ENCODE data around the gene GPT2.

The GPT2 gene

DNA sequence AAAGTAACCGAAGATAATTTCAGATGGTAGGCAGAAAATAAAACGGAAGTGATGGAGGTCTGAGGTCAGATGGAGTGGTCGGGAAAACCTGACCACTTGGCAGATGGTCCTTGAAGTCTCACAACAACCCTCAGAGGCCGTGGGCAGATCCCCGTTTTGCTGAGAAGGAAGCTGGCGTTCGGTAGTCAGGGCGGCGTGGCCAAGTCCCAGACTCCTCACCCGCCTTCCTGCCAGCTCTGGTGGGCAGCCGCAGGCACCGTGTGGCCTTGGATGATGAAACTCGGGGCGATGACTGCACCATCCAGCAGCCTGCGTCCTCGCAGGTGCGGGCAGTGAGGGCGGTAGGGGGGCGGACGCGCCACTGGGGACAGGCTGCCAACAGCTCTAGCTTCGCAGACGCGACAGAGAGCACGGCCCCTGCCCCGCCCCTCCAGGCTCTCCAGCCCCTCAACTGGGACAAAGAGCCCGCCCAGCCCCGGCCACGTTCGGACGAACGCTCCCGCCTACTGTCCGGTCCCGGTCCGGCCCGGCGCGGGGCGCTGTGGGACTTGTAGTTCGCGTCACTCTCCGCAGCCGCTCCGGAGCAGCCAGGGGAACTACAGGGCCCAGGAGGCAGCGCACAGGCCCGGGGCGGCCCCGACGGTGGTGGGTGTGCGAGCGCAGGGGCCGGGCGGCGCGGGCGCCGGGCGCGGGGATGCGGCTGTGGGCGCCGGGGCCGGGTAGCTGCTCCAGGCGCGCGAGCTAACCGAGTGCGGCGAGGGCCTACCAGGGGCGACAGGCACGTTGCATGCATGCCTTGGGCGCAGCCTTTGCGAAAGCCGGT, at the start of gene GPT2:
Gene GPT2, plus strand, starts transcription at position 673 of the 823 bp plus-strand sequence. CDS start 354 bp downstream, outside the sequence.
- peak; percentile 25 for DNase-seq (ENCODE audit: low spot score)

GRCh38 chr16:46836534-46837530, 47.3 kb upstream of the GPT2 start:
- DNase-seq (ENCODE audit: low spot score) = no peak

DNA sequence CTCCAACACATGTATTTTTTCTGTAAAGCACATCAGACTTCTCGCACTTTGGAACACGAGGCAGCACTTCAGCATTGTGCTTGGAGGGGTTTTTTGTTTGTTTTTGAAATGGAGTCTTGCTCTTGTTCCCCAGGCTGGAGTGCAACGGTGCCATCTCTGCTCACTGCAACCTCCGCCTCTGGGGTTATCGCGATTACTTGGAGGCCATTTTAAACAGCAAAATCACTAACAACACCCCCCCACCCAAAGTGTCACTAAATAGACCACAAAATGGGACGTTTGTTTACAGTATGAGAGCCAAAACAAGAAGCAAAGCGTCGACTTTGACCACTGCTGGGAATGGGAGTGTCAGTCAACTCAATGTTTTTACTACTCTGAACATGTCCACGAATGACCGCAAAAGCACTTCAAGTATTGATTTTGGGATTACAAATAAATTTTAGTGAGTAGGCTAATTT, 44.1 kb upstream of the GPT2 start:
- no peak for DNase-seq (ENCODE audit: low spot score)

DNA sequence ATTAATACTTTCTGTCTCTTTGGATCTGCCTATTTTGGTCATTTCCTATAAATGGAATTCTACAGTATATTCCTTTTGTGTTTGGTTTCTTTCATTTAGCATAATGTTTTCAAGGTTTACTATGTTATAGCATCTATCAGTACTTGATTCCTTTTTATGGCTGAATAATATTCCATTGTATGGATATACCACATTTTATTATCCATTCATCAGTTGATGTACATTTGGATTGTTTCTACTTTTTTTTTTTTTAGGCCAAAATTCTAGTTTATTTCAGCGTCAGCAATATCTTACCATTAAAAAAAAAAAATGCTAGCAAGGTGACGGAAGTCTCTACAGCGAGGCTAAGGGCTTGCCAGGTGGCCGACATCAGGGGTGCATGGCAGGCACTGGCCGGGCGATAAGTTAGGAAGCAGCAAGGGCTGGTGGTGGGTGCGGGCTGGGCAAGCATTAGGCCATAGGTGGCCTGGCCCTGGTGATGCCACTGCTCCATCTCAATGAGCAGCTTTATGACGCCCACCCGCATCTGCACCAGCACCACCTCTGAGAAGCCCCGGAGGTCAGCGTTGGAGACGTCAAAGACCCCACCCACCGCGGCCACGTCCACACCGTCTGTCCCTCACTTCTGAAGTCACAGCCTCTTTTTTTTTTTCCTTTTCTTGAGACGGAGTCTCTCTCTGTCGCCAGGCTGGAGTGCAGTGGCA, 41.8 kb upstream of the GPT2 start:
- no peak for DNase-seq (ENCODE audit: low spot score)

DNA sequence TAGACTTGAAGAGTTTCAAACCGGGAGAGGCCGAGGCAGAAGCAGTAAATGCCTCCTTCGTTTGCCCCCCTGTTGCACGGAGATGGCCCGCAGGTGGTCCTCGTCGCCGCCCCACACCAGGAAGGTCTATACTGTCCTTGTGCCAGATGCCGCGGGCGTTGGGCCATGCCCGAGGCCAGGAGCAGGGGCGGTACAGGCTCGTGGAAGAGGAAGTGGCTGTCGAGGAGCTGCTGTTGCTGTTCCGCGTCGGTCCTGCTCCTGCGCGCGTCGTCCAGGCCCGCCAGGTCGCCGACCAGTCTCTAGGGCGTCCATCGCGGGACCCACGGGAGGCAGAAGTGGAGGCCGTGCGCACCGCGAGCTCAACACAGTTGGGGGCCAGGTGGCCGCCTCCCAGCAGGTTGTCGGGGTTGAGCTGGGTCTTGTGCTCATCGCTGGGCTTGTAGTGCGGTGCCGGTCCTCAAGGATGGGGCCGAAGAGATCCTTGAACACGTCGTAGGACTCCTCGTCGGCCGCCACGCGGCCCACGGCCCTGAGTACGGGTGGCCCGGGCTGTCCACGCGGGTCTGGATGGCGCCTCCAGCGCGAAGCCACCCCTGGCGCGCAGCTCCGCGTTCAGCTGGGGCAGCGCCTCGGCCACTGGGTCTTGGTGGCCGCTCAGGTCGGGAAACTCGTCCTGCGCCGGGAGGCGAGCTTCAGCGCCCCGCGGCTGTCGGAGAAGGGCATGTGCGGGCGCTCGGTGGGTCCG, 40.1 kb upstream of the GPT2 start:
- no peak for DNase-seq (ENCODE audit: low spot score)

DNA sequence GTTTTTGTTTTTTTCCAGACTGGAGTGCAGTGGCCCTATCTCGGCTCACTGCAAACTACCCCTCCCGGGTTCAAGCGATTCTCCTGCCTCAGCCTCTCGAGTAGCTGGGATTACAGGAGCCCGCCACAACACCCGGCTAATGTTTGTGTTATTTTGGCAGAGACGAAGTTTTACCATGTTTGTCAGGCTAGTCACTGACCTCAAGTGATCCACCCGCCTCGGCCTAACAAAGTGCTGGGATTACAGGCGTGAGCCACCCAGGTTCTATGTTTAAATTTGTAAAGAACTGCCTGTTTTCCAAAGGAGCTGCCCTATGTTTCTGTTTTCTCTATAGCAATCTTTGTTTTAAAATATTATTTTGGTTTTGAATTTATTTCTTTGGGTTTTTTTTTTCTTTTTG, 39.4 kb upstream of the GPT2 start:
- DNase-seq (ENCODE audit: low spot score) = no peak

DNA sequence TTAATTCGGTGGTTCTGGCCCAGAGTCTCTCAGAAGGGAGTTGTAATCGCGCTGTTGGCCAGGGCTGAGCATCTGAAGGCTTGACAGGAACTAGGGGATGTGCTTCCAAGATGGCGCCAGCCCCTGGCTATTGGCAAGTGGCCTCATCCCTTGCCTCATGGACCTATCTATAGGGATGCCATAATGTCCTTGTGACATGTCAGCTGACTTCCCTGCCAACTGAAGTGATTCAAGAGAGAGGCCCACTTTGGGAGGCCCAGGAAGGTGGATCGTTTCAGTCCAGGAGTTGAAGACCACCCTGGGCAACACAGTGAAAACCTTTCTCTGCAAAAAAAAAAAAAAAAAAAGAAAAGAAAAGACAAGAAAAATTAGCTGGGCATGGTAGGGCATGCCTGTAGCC, 38.2 kb upstream of the GPT2 start:
- DNase-seq (ENCODE audit: low spot score) = no peak

- no peak for DNase-seq (ENCODE audit: low spot score)
Measured at GRCh38 chr16:46848768-46849764, 35.1 kb upstream of the GPT2 start.

DNA sequence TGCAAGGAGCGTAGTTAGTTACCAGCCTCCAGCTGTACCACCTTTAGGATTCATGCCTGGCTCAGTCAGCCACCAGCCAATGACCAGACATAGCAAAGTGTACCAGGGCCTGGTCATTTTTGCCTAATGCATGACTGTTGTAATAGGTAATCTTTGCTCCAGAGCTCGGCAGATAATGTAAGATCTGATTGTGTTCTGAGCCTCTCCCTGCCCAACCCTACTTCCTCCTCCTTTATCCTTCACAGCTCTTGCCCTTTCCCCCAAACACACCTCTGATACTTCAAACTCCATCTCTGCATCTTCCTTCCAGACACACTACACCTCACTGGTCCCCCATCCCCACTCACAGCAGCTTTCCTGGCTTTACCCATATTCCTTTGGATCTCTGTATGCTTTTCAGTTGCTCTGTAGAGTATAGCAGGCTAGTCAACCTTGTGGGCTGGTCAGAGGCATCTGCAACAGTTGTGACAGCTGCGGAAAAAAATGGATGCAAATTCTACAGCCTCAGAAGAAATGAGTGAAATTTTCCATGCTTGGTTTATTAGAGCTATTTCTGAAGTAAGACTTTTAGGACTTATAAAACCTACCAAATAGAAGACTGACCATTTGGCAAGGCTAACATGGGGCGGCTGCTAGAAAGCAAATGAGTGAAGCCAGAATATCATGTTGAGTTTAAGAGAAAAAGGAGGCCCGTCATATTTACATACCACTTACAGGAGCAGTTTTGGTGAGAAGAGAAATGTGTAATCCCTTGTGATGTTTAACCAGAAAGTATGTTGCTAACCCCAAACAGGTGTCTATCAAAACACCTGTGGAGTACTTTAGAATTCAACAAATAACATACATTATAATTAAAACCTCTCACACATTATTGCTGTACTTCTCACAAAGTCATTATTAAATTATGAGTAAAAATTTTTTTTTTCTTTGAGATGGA, 33.3 kb upstream of the GPT2 start:
- DNase-seq (ENCODE audit: low spot score) = no peak

- DNase-seq (ENCODE audit: low spot score) = no peak
Measured at GRCh38 chr16:46852130-46852529, 32.0 kb upstream of the GPT2 start.

GRCh38 chr16:46853713-46854443, 30.3 kb upstream of the GPT2 start:
- peak; percentile 36 for DNase-seq (ENCODE audit: low spot score)

- DNase-seq (ENCODE audit: low spot score) = no peak
Measured at GRCh38 chr16:46854846-46855245, 29.3 kb upstream of the GPT2 start.

DNA sequence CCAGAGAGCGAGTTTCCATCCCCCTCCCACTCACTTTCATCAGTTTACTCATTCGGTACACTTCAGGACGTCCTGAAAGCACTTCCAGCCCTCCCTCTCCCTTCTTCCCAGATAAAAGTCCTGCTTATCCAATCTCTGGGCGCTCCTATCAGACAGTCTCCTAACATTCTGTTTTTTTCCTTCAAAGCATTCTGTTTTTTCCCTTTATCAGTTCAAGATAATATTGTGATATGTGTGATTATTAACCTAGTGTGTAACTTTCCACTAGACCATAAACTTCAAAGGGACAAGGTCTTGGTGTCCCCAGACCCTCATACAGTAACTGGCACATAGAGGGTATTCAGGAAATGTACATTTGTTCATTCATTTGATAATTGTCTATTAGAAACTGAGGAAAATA, 28.8 kb upstream of the GPT2 start:
- no peak for DNase-seq (ENCODE audit: low spot score)

GRCh38 chr16:46857368-46857945, 26.7 kb upstream of the GPT2 start:
- DNase-seq (ENCODE audit: low spot score) = no peak

- no peak for DNase-seq (ENCODE audit: low spot score)
Measured at GRCh38 chr16:46858151-46858550, 26.0 kb upstream of the GPT2 start.

DNA sequence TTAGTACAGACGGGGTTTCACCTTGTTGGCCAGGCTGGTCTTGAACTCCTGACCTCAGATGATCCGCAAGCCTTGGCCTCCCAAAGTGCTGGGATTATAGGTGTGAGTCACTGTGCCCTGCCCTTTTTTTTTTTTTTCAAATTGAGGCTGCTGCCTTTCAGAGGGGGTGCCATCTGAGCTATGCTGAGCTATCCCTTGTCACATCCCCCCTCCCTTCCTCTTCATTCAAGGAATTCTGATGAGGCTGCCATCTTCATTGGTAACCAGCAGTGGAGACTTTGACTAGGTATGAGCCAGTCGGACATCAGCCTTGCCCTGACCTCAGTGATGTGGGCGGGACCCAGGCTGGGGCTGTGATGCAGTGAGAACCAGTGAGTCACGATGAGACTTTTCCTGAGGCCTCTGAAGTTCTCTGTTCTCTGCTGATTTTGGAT, 24.4 kb upstream of the GPT2 start:
- DNase-seq (ENCODE audit: low spot score) = no peak

- no peak for DNase-seq (ENCODE audit: low spot score)
Measured at GRCh38 chr16:46862555-46863447, 21.4 kb upstream of the GPT2 start.

Data from hematopoietic multipotent progenitor cell treated with erythropoietin and hydrocortisone succinate and interleukin-3 and kit ligand, for 17 days (in vitro differentiated cells).